Epidermal melanocyte (primary cell): ENCODE measurements around the gene APBB2.

ENCODE experiments used
- DNase-seq: peaks from one replicate; pipeline ENCODE4 v3.0.0; 2011; ENCODE audit warnings: low spot score; ENCODE audit not compliant: insufficient read length

APBB2 gene

GRCh38 chr4:40874331-40874730, 340.0 kb downstream of the APBB2 start:
- DNase-seq, result no peak

GRCh38 chr4:40871695-40872250, 342.6 kb downstream of the APBB2 start:
- DNase-seq, result no peak

- no peak for DNase-seq
Measured at GRCh38 chr4:40870150-40870549, 344.2 kb downstream of the APBB2 start.

GRCh38 chr4:40865696-40866095, 348.6 kb downstream of the APBB2 start:
- DNase-seq, result no peak

GRCh38 chr4:40864531-40864930, 349.8 kb downstream of the APBB2 start:
- DNase-seq, result no peak

GRCh38 chr4:40858962-40859361, 355.4 kb downstream of the APBB2 start:
- no peak for DNase-seq

GRCh38 chr4:40857956-40858355, 356.4 kb downstream of the APBB2 start:
- no peak for DNase-seq

GRCh38 chr4:40856840-40857362, 357.4 kb downstream of the APBB2 start:
- no peak for DNase-seq

GRCh38 chr4:40856277-40856839, 358.0 kb downstream of the APBB2 start:
- no peak for DNase-seq

GRCh38 chr4:40850496-40850895, 363.8 kb downstream of the APBB2 start:
- no peak for DNase-seq

GRCh38 chr4:40848940-40849339, 365.4 kb downstream of the APBB2 start:
- no peak for DNase-seq

- DNase-seq, result no peak
Measured at GRCh38 chr4:40848251-40848650, 366.1 kb downstream of the APBB2 start.

- no peak for DNase-seq
Measured at GRCh38 chr4:40846532-40846931, 367.8 kb downstream of the APBB2 start.

GRCh38 chr4:40845154-40845835, 369.0 kb downstream of the APBB2 start:
- DNase-seq, result peak; percentile 10

GRCh38 chr4:40844261-40844660, 370.1 kb downstream of the APBB2 start:
- DNase-seq, result no peak

- DNase-seq, result no peak
Measured at GRCh38 chr4:40843696-40844095, 370.6 kb downstream of the APBB2 start.

GRCh38 chr4:40842725-40843423, 371.5 kb downstream of the APBB2 start:
- DNase-seq, result peak; percentile 27

- no peak for DNase-seq
Measured at GRCh38 chr4:40842318-40842717, 372.0 kb downstream of the APBB2 start.

GRCh38 chr4:40840985-40841571, 373.3 kb downstream of the APBB2 start:
- peak; percentile 16 for DNase-seq

- DNase-seq, result peak; percentile 3
Measured at GRCh38 chr4:40840255-40840984, 373.9 kb downstream of the APBB2 start.

GRCh38 chr4:40838742-40839141, 375.6 kb downstream of the APBB2 start:
- DNase-seq, result peak; percentile 11
